ENCODE results near the gene SCMH1.
A peak's percentile ranks its signal among the peaks of the same experiment; 100 is the strongest.

Gene SCMH1

DNA sequence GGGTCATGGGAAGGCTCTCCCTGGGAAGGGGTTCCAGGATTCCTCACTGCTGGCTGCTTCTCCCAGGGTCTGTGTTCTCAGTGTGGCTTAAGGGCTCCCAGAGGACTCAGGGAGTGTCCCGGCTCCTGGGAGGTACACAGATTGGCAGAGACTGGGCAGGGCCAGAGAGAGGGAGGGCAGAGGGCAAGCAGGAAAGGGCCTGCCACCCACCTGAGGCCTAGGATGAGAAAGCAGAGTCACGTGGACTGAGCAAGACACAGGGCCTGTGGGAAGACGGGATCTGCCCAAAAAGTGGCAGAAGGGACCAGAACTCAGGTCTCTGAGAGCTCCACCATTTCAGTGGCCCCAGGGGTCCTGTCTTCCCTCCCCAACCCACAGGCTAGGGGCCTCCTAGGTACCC is 221.5 kb downstream of the SCMH1 start:
- Histone ChIP-seq H3K27me3 (ENCODE audit: insufficient read depth, low read depth, severe bottlenecking) (no peaks in the 10 kb centered on the region), H3K36me3 (peaks cover 35% of the 10 kb centered on the region), H3K4me3 (ENCODE audit: low read depth, low read length) (no peak overlapping the region), H3K9me3 (ENCODE audit: severe bottlenecking) (no peaks in the 10 kb centered on the region), H3K27ac (peak overlapping the region; percentile 36; the same call in 1 of the 2 replicates)
- TF ChIP-seq, protein P1, sequence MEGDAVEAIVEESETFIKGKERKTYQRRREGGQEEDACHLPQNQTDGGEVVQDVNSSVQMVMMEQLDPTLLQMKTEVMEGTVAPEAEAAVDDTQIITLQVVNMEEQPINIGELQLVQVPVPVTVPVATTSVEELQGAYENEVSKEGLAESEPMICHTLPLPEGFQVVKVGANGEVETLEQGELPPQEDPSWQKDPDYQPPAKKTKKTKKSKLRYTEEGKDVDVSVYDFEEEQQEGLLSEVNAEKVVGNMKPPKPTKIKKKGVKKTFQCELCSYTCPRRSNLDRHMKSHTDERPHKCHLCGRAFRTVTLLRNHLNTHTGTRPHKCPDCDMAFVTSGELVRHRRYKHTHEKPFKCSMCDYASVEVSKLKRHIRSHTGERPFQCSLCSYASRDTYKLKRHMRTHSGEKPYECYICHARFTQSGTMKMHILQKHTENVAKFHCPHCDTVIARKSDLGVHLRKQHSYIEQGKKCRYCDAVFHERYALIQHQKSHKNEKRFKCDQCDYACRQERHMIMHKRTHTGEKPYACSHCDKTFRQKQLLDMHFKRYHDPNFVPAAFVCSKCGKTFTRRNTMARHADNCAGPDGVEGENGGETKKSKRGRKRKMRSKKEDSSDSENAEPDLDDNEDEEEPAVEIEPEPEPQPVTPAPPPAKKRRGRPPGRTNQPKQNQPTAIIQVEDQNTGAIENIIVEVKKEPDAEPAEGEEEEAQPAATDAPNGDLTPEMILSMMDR (IDR thresholded peaks at IDR 0.05; ENCODE audit: low read depth, low read length) = no peak
- no peak for DNase-seq

DNA sequence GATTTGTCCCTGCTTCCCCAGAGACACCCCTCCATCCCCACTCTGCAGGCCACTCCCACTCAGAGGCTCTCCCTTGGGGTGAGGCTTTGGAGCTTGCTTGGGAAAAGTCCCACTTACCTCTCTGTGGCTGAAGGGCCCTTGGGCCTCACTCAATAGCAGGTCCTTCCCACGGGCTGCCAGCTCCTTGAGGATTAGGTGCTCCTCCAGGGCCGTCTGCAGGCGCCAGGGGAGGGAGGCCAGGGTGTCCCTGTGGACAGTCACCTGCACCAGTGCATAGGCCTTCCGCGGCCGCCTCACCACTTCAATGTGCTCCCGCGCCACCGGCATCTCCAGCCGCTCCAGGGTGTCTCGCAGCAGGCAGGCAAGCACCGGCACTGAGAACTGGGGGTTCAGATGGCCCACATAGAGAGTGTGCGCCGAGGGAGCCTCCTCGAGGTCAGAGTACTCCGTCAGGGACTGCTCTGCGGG is 222.0 kb downstream of the SCMH1 start:
- Histone ChIP-seq H3K27me3 (ENCODE audit: insufficient read depth, low read depth, severe bottlenecking) (no peaks in the 10 kb centered on the region), H3K27ac (peak overlapping the region; percentile 36; the same call in 1 of the 2 replicates), H3K9me3 (ENCODE audit: severe bottlenecking) (no peaks in the 10 kb centered on the region), H3K36me3 (peaks cover 40% of the 10 kb centered on the region), H3K4me3 (ENCODE audit: low read depth, low read length) (no peak overlapping the region)
- TF ChIP-seq, protein P1 (IDR thresholded peaks at IDR 0.05; ENCODE audit: low read depth, low read length) = no peak
- no peak for DNase-seq

DNA sequence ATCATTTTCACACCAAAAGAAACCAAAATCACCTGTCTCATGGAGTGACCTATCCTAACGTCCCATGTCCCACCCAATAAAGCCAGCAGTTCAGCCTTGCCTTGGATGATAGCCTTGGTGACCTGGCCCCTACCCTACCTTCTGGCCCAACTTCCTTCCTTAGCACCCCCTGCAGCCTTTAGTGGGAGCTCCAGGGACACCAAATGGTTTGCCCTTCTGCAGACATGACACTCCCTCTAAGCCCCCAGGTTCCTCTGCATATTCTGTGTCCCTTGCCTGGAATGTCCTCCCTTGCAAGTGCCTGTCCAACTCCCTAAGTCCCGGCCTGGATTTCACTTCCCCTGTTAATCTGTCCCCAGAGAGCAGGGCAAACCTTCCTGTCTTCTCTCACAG is 222.8 kb downstream of the SCMH1 start:
- peaks cover 46% of the 10 kb centered on the region for H3K36me3 ChIP-seq

DNA sequence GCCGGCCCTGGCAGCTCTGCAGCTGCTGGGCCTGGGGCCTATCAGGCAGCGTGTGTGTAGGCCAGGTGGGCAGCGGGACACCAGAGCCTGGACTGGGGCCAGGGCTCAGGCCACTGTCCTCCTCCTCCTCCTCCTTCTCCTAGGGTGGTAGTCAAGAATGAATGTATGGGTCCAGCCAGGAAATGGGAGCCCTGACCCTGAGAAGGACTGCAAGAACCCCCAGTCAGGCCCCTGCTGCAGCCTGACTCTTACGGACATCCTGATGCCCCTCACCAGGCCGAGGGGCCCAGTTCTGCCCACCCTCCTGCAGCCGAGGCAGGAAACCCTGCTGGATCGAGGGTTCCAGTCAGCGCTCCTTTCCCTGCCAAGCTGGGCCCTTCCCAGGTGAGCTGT is 224.1 kb downstream of the SCMH1 start:
- TF ChIP-seq, protein P1 (IDR thresholded peaks at IDR 0.05; ENCODE audit: low read depth, low read length) = no peak
- DNase-seq = no peak
- Histone ChIP-seq H3K36me3 (peaks cover 55% of the 10 kb centered on the region), H3K4me3 (ENCODE audit: low read depth, low read length) (no peak overlapping the region), H3K9me3 (ENCODE audit: severe bottlenecking) (no peaks in the 10 kb centered on the region), H3K27me3 (ENCODE audit: insufficient read depth, low read depth, severe bottlenecking) (no peaks in the 10 kb centered on the region), H3K27ac (no peak overlapping the region)

More for the DNA sequence above, 222.8 kb downstream of the SCMH1 start:
- H3K27ac ChIP-seq = no peak overlapping the region
- no peak overlapping the region for H3K4me3 ChIP-seq (ENCODE audit: low read depth, low read length)
- DNase-seq = peak; percentile 41
- TF ChIP-seq, protein P1 (IDR thresholded peaks at IDR 0.05; ENCODE audit: low read depth, low read length) = no peak
- H3K27me3 ChIP-seq (ENCODE audit: insufficient read depth, low read depth, severe bottlenecking) = no peaks in the 10 kb centered on the region
- H3K9me3 ChIP-seq (ENCODE audit: severe bottlenecking) = no peaks in the 10 kb centered on the region

DNA sequence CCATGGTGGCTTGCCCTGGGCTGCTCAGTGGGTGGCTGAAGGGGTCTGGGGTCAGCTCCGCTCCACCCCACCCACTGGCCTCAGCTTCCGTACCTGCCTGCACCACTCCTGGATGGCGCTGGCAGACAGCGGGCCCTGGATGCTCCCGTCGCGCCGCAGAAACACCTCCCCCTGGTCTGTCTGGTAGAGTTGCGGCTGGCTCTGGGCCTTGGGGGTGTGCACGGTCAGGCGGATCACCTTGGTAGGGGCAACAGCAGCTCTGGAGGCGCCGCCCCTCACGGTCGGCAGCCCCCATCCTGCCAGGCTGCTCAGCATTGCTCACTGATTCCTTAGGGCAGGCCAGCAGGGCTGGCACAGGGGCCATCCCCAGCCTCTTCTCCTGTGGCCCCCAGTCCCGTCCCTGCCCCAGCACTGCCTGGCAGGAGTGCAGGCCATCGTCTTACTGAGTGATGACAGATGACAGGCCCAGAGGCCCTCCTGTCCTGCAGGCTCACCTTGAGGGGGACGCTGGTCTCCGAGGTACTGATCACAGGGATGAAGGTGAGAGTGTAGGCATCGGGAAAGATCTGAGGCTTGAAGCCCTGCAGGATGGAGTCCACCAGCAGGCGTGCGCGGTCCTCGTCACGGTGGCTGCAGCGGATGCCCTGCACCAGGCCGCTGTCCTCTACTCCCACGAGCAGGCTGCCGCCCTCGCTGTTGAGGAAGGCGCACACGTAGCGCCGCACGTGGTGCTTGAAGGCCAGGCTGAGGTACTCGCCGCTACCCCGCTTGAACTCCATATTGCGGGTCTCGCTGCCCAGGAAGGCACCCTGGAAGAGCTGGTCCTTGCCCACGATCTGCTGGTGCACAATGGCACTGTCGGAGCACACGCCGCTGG is 224.7 kb downstream of the SCMH1 start:
- no peaks in the 10 kb centered on the region for H3K9me3 ChIP-seq (ENCODE audit: severe bottlenecking)
- TF ChIP-seq, protein P1 (IDR thresholded peaks at IDR 0.05; ENCODE audit: low read depth, low read length) = no peak
- peaks cover 61% of the 10 kb centered on the region for H3K36me3 ChIP-seq
- H3K27ac ChIP-seq = no peak overlapping the region
- H3K4me3 ChIP-seq (ENCODE audit: low read depth, low read length) = no peak overlapping the region
- no peaks in the 10 kb centered on the region for H3K27me3 ChIP-seq (ENCODE audit: insufficient read depth, low read depth, severe bottlenecking)
- no peak for DNase-seq
